Heart right ventricle (tissue), 16 donors: ENCODE measurements around the gene PAPPA. TPM values are rescaled to one million over a fixed set of nuclear protein-coding genes. Genes with fewer than 3 reads are reported as not detected.

Experiments used
- ATAC-seq, 8 donors: fragments of 200-7000 bp; cut with Tn5 transposase; one replicate each; pipeline ENCODE4 v1.9.1; 2020; ENCODE audit warnings: mild to moderate bottlenecking in 8 of 8, moderate library complexity in 8 of 8, moderate number of reproducible peaks in 1 of 8
- DNase-seq, 2 donors: peaks; one replicate each; pipeline ENCODE4 v3.0.0-alpha.2; 2020
- H3K27ac ChIP-seq, 10 donors: fragments of 200-600 bp; sonication (generic) in 2 of 10; one replicate each; pipeline versions ENCODE4 v1.5.0 to v1.8.0; 2020 to 2022; ENCODE audit warnings: mild to moderate bottlenecking in 3 of 10
- H3K27me3 ChIP-seq, 7 donors: fragments of 200-600 bp; one replicate each; pipeline ENCODE4 v1.8.0; 2021 to 2022; ENCODE audit warnings: mild to moderate bottlenecking in 2 of 7
- H3K36me3 ChIP-seq, 9 donors: fragments of 200-600 bp; sonication (generic) in 1 of 9; one replicate each; pipeline versions ENCODE4 v1.5.0 to v1.8.0; 2020 to 2022; ENCODE audit warnings: mild to moderate bottlenecking in 2 of 9
- H3K4me1 ChIP-seq, 9 donors: fragments of 200-600 bp; sonication (generic) in 1 of 9; one replicate each; pipeline versions ENCODE4 v1.5.0 to v1.8.0; 2020 to 2022; ENCODE audit warnings: mild to moderate bottlenecking in 4 of 9
- H3K4me3 ChIP-seq, 10 donors: fragments of 200-600 bp; sonication (generic) in 2 of 10; one replicate each; pipeline versions ENCODE4 v1.5.0 to v1.8.0; 2020 to 2022; ENCODE audit warnings: mild to moderate bottlenecking in 7 of 10, moderate library complexity in 2 of 10
- H3K9me3 ChIP-seq, 11 donors: fragments of 200-600 bp in 10 of 11; sonication (generic) in 2 of 11; one replicate each; pipeline versions ENCODE4 v1.5.0 to v1.8.0; 2013 to 2022; ENCODE audit warnings: mild to moderate bottlenecking in 2 of 11, control low read depth in 1 of 11, moderate library complexity in 1 of 11
- WGBS, 2 donors: extraction: QIAGEN DNeasy Blood & Tissue Kit; methylation state at CpG; one replicate each; pipeline ENCODE4 v1.1.7; 2013; ENCODE audit warnings: inconsistent platforms in 1 of 2; 5-methylcytosine and 5-hydroxymethylcytosine counted together
- intact Hi-C, 10 donors: fragments of 100-400 bp; cut with DNase I; formaldehyde crosslinking; loops; one replicate each; pipeline versions ENCODE4 v1.11.1 to v1.14.2; 2022
- polyA plus RNA-seq, 2 donors: library from polyadenylated mRNA; stranded (reverse); fragments of 200-250 nt; gene quantifications; one replicate each; pipeline ENCODE4 v1.2.3, GENCODE V29; 2013
- total RNA-seq, 10 donors: library from RNA; stranded (reverse); fragmentation: NEBNext Ultra II Directional in 3 of 10; extraction: Animal tissue kit (Norgen Biotek cat#: 25700) in 3 of 10; gene quantifications; one replicate each; pipeline versions ENCODE4 v1.2.1 to v1.2.4, GENCODE V29; 2021 to 2023
- TF ChIP-seq, protein P1 (sequence below), 9 donors: fragments of 200-600 bp; sonication (generic) in 2 of 9; IDR thresholded peaks; one replicate each; pipeline versions ENCODE4 v1.5.0 to v1.8.0; 2021 to 2022; ENCODE audit warnings: antibody characterized with exemption in 9 of 9, mild to moderate bottlenecking in 5 of 9, moderate library complexity in 1 of 9
- donor health status: Arrhythmogenic right ventricular cardiomyopathy.
- donor health status: ischemic (EF 13 %, LVEDD 7.1; RV severe dilation, severe dysfunction).
- donor health status: healthy with polysubstance abuse.
- donor health status: DM: no; HTN: yes; CAD: no.
- donor health status: DM: no; HTN: no; CAD: no.
- donor health status: ischemic (EF 25% LVEDD 6.9; RV normal size, moderate dysfunction).
- donor health status: ischemic (EF 25% LVEDD 5.7; RV mildly dilated, moderate dysfunction).
- donor health status: healthy.
- donor health status: DM: yes; HTN: yes; CAD: no.
- donor health status: Ischemic cardiomyopathy.
- donor health status: ischemic (EF 35%, LVEDD 5.7; RV mildly dilated, moderate dysfunction).
- donor health status: nonischemic (EF 11% LVEDD 7.7; RV severe dilation, severe dysfunction).
- donor health status: DM: yes; HTN: yes; CAD: no.
- donor health status: PGD.
- donor health status: ischemic (EF 29% LVEDD 5.4; RV normal size, mild dysfunction).
- donor health status: nonischemic (EF 23%, LVEDD 6.1; RV moderate dilation, normal function).

PAPPA gene
- total and polyA plus RNA-seq, 12 donors: 0.15 to 3.4 (median 1.2) TPM

DNA sequence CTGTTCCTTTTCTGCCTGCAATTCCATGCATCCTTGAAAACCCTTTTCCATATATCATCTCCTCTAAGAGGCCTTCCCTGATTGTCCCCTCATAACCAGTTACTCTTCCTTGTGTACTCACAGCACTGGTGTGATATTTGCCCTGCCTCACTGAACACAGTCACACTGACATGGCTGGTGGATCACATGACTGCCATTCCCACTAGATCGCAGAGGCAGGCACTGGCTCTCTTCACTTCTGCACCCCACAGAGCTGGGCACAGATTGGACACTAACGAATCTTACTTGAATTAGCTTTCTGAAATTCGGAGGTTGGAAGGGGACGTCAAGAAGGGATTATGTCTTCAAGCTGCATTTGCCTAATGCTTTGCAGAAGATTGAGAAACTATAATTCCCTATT lies 208.0 kb downstream of the PAPPA start:
- Histone ChIP-seq H3K4me3 (no peak overlapping the region), H3K27me3 (no peaks in the 10 kb centered on the region), H3K4me1 (peaks cover 0 to 31% (median 8%) of the 10 kb centered on the region in 9 donors), H3K36me3 (no peaks in the 10 kb centered on the region), H3K9me3 (no peaks in the 10 kb centered on the region), H3K27ac (no peak overlapping the region)
- TF ChIP-seq, protein P1, sequence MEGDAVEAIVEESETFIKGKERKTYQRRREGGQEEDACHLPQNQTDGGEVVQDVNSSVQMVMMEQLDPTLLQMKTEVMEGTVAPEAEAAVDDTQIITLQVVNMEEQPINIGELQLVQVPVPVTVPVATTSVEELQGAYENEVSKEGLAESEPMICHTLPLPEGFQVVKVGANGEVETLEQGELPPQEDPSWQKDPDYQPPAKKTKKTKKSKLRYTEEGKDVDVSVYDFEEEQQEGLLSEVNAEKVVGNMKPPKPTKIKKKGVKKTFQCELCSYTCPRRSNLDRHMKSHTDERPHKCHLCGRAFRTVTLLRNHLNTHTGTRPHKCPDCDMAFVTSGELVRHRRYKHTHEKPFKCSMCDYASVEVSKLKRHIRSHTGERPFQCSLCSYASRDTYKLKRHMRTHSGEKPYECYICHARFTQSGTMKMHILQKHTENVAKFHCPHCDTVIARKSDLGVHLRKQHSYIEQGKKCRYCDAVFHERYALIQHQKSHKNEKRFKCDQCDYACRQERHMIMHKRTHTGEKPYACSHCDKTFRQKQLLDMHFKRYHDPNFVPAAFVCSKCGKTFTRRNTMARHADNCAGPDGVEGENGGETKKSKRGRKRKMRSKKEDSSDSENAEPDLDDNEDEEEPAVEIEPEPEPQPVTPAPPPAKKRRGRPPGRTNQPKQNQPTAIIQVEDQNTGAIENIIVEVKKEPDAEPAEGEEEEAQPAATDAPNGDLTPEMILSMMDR (IDR thresholded peaks at IDR 0.05): no peak
- DNase-seq: no peak
- ATAC-seq: peak in 1 of 8 donors; percentile 42
- intact Hi-C loops: loop anchor here in 1 of 10 donors (10.0 kb wide), 1 partner anchor 197 kb away; no protein-coding TSS in a partner anchor
- WGBS, 2 donors: 57 to 62% methylated on average over 4 of the region's 4 CpGs

DNA sequence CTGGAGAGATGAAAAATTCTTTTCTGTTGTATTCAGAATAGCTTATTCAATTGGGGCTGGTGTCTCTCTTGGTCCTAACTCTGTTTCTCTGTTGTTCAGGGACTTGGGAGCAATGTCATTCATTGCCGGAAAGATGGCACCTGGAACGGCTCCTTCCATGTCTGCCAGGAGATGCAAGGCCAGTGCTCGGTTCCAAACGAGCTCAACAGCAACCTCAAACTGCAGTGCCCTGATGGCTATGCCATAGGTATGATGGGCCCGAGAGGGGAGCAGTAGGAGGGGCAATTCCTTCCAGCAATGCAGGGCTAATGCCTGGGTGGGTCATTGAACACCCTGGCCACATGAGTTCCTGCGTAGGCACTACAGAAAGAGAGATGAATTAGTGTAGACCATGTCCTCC lies 208.9 kb downstream of the PAPPA start:
- Histone ChIP-seq H3K4me3 (no peak overlapping the region), H3K27me3 (no peaks in the 10 kb centered on the region), H3K9me3 (no peaks in the 10 kb centered on the region), H3K4me1 (peaks cover 0 to 31% (median 8%) of the 10 kb centered on the region in 9 donors), H3K27ac (no peak overlapping the region), H3K36me3 (no peaks in the 10 kb centered on the region)
- WGBS, 2 donors: 91 to 96% methylated on average over 6 of the region's 6 CpGs
- no peak for ATAC-seq
- intact Hi-C loops: loop anchor here in 1 of 10 donors (10.0 kb wide), 1 partner anchor 198 kb away; no protein-coding TSS in a partner anchor
- TF ChIP-seq, protein P1 (IDR thresholded peaks at IDR 0.05): no peak
- DNase-seq: no peak

DNA sequence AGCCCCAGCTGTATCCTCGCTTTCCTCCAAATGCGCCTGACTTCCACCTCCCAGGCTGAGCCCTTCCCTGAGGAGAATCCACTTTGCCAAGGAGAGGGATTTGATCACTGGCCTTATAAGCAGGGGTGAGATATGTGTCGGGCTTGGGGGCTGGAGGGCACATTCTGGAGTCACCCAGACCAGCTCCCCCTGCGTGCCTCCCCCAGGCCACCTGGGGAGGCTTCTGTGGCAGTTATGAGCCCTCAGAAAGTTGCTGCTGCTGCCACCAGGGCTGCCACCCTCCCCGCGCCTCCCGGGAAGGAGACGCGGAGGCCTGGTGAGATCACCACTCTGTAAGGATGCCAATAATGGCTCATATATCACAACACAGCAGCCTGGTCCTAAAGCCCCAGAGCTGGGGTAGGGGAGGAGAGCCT lies 211.5 kb downstream of the PAPPA start:
- Histone ChIP-seq H3K27ac (peak overlapping the region in 7 of 10 donors; percentile 14 to 75 (median 59)), H3K36me3 (no peaks in the 10 kb centered on the region), H3K9me3 (no peaks in the 10 kb centered on the region), H3K27me3 (no peaks in the 10 kb centered on the region), H3K4me3 (peak overlapping the region in 4 of 10 donors; percentile 5 to 14 (median 7)), H3K4me1 (peaks cover 0 to 25% (median 8%) of the 10 kb centered on the region in 9 donors)
- ATAC-seq: peak; percentile 86 to 99 (median 95)
- intact Hi-C loops: loop anchor here in 1 of 10 donors (10.0 kb wide), 1 partner anchor 200 kb away; no protein-coding TSS in a partner anchor
- 14 to 18% methylated on average over 9 of the region's 9 CpGs for WGBS, 2 donors
- DNase-seq: peak; percentile 51 to 73
- TF ChIP-seq, protein P1 (IDR thresholded peaks at IDR 0.05): peak in 4 of 9 donors; percentile 9 to 27 (median 23)

DNA sequence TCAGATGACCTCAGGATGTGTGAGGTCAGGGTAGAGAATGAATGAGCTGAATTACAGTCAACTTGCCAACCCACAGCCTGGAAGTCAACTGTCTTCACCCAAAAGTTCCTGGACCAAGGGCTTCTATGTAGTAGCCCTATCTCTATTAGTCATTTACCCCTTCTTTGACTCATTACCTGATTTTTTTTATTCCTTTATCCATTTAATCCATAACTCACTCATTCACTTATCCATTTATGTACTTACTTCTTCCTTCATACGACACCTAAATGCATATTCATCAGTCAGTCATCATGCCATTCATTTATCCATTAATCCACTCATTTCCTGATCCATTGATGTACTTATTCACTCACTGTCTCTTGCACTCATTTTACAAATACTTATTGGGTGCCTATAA lies 212.7 kb downstream of the PAPPA start:
- no peaks in the 10 kb centered on the region for H3K27me3 ChIP-seq
- no peak overlapping the region for H3K27ac ChIP-seq
- H3K9me3 ChIP-seq: no peaks in the 10 kb centered on the region
- no peak overlapping the region for H3K4me3 ChIP-seq
- peaks cover 0 to 18% (median 8%) of the 10 kb centered on the region in 9 donors for H3K4me1 ChIP-seq
- DNase-seq (no peak), ATAC-seq (no peak)
- intact Hi-C loops: loop anchor here in 1 of 10 donors (10.0 kb wide), 1 partner anchor 201 kb away; no protein-coding TSS in a partner anchor
- no peaks in the 10 kb centered on the region for H3K36me3 ChIP-seq
- TF ChIP-seq, protein P1 (IDR thresholded peaks at IDR 0.05): no peak
- 90 to 96% methylated on average over 1 of the region's 1 CpG for WGBS, 2 donors
